ENCODE data around the gene POU3F1. TPM values are rescaled to one million over a fixed set of nuclear protein-coding genes. Genes with fewer than 3 reads are reported as not detected.

The POU3F1 gene
- total and polyA plus RNA-seq, 2 donors (not counting 1 experiment from before 2014, with no cell fraction given) = 0.63 to 3.8 TPM

DNA sequence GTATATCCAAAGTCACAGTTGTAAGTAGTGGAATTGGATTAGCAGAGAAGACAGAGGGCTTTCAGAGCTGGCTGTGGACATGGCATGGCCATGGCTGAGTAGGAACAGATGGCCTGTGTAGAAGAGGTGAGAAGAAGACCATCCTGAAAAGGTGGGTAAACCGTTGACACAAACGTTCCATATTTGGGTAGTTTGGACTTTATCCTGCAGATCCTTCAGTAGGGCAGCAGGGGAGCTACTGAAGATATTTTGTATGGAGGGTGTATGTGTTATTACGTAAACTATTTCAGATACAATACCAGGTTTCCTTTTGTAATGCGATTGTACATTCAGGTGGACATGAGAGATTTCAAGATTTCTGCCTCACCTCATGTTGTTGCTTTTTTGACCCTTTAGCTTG is 32.4 kb downstream of the POU3F1 start:
- ChIA-PET POLR2A (interaction anchor here (0.6 to 1.3 kb wide), 2 partner anchors 25 to 859 kb away, joined by 3 read pairs; partner anchors contain the start of genes MYCBP and SF3A3), CTCF (interaction anchor here (1.3 to 2.9 kb wide), 2 partner anchors 24 to 805 kb away, joined by 4 to 18 read pairs; partner anchors contain the start of gene SF3A3)
- Mint-ChIP-seq H3K9me3 (ENCODE audit: insufficient read depth) (no peaks in the 10 kb centered on the region), H3K4me3 (peak overlapping the region; percentile 97), H3K4me1 (peaks cover 23% of the 10 kb centered on the region), H3K27ac (no peak overlapping the region), H3K27me3 (no peaks in the 10 kb centered on the region)
- Histone ChIP-seq H3K27ac (ENCODE audit: low read length in 2 of 2) (no peak overlapping the region), H2AFZ (ENCODE audit: insufficient read depth, low read depth, low read length, poor library complexity, severe bottlenecking) (no peak overlapping the region), H3K4me3 (ENCODE audit: control extremely low read depth in 1 of 5, extremely low read depth in 1 of 5, insufficient read depth in 1 of 5, low read depth in 2 of 5, low read length in 4 of 5) (no peak overlapping the region), H4K20me1 (ENCODE audit: control insufficient read depth, insufficient read depth, low read length, poor library complexity, severe bottlenecking) (peaks cover 5% of the 10 kb centered on the region), H3K4me2 (replicated peaks; ENCODE audit: low read depth, low read length, poor library complexity, severe bottlenecking) (no peak overlapping the region), H3K4me1 (ENCODE audit: control insufficient read depth in 2 of 2, insufficient read depth in 2 of 2, low read length in 2 of 2) (peaks cover 13 to 20% of the 10 kb centered on the region in 2 donors), H3K79me2 (ENCODE audit: control insufficient read depth, insufficient read depth, low read length) (peaks cover 45% of the 10 kb centered on the region), H3K36me3 (replicated peaks in 1 of 2; ENCODE audit: control extremely low read depth in 1 of 2, control insufficient read depth in 1 of 2, extremely low read depth in 1 of 2, insufficient read depth in 2 of 2, low read length in 1 of 2) (peaks cover 4 to 20% of the 10 kb centered on the region in 2 experiments), H3K27me3 (replicated peaks in 1 of 4; ENCODE audit: control extremely low read depth in 1 of 4, control insufficient read depth in 3 of 4, insufficient read depth in 4 of 4, low read length in 3 of 4) (no peaks in the 10 kb centered on the region), H3K9me3 (ENCODE audit: control extremely low read depth in 1 of 3, control insufficient read depth in 2 of 3, insufficient read depth in 1 of 3, low read length in 2 of 3) (peaks cover 0 to 7% (median 3%) of the 10 kb centered on the region in 3 donors), H3K9ac (ENCODE audit: low read length) (no peak overlapping the region)
- WGBS (ENCODE audit: insufficient coverage) = 50% methylated on average over 2 of the region's 4 CpGs
- intact Hi-C loops (cut with micrococcal nuclease) = no loop called here
- no peak for DNase-seq
- ATAC-seq (ENCODE audit: low read depth) = no peak
- TF ChIP-seq, protein P1, sequence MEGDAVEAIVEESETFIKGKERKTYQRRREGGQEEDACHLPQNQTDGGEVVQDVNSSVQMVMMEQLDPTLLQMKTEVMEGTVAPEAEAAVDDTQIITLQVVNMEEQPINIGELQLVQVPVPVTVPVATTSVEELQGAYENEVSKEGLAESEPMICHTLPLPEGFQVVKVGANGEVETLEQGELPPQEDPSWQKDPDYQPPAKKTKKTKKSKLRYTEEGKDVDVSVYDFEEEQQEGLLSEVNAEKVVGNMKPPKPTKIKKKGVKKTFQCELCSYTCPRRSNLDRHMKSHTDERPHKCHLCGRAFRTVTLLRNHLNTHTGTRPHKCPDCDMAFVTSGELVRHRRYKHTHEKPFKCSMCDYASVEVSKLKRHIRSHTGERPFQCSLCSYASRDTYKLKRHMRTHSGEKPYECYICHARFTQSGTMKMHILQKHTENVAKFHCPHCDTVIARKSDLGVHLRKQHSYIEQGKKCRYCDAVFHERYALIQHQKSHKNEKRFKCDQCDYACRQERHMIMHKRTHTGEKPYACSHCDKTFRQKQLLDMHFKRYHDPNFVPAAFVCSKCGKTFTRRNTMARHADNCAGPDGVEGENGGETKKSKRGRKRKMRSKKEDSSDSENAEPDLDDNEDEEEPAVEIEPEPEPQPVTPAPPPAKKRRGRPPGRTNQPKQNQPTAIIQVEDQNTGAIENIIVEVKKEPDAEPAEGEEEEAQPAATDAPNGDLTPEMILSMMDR (IDR thresholded peaks at IDR 0.05) = no peak
- no peak for TF ChIP-seq EZH2 (IDR thresholded peaks at IDR 0.05; ENCODE audit: borderline replicate concordance, insufficient read depth, low read depth, low read length, poor library complexity, severe bottlenecking)

DNA sequence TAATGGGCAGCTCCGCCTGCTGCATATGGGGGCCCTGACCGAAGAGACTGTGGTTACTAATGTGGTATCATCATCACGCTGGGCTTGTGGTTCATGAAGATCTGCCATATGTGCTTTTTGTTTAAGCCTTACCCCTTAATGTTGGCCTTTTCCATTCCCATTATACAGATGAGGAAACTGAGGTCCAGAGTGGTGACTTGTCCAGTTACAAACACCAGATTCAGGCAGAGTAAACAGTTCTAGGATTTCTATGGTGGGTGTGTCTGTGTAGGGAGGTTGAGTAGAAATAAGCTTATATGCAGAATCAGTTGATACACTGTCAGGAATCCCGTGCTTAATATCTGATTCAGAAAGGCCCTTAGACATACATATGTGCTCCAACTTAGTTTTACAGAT is 33.4 kb downstream of the POU3F1 start:
- no peak for ATAC-seq (ENCODE audit: low read depth)
- Histone ChIP-seq H3K27me3 (replicated peaks in 1 of 4; ENCODE audit: control extremely low read depth in 1 of 4, control insufficient read depth in 3 of 4, insufficient read depth in 4 of 4, low read length in 3 of 4) (no peaks in the 10 kb centered on the region), H3K36me3 (replicated peaks in 1 of 2; ENCODE audit: control extremely low read depth in 1 of 2, control insufficient read depth in 1 of 2, extremely low read depth in 1 of 2, insufficient read depth in 2 of 2, low read length in 1 of 2) (peaks cover 4 to 12% of the 10 kb centered on the region in 2 experiments), H3K4me3 (ENCODE audit: control extremely low read depth in 1 of 5, extremely low read depth in 1 of 5, insufficient read depth in 1 of 5, low read depth in 2 of 5, low read length in 4 of 5) (peak overlapping the region; percentile 72 to 93 (median 83)), H3K9me3 (ENCODE audit: control extremely low read depth in 1 of 3, control insufficient read depth in 2 of 3, insufficient read depth in 1 of 3, low read length in 2 of 3) (peaks cover 0 to 7% (median 3%) of the 10 kb centered on the region in 3 donors), H3K27ac (ENCODE audit: low read length in 2 of 2) (peak overlapping the region; percentile 76 to 90), H3K4me1 (ENCODE audit: control insufficient read depth in 2 of 2, insufficient read depth in 2 of 2, low read length in 2 of 2) (peaks cover 13 to 20% of the 10 kb centered on the region in 2 donors), H3K4me2 (replicated peaks; ENCODE audit: low read depth, low read length, poor library complexity, severe bottlenecking) (peak overlapping the region; percentile 77), H3K79me2 (ENCODE audit: control insufficient read depth, insufficient read depth, low read length) (peaks cover 45% of the 10 kb centered on the region), H2AFZ (ENCODE audit: insufficient read depth, low read depth, low read length, poor library complexity, severe bottlenecking) (peak overlapping the region; percentile 96), H3K9ac (ENCODE audit: low read length) (peak overlapping the region; percentile 90), H4K20me1 (ENCODE audit: control insufficient read depth, insufficient read depth, low read length, poor library complexity, severe bottlenecking) (peaks cover 5% of the 10 kb centered on the region)
- Mint-ChIP-seq H3K4me1 (peaks cover 23% of the 10 kb centered on the region), H3K4me3 (peak overlapping the region; percentile 97), H3K9me3 (ENCODE audit: insufficient read depth) (no peaks in the 10 kb centered on the region), H3K27ac (peak overlapping the region; percentile 91), H3K27me3 (no peaks in the 10 kb centered on the region)
- ChIA-PET CTCF (interaction anchor here (1.3 to 2.9 kb wide), 3 partner anchors 9 to 806 kb away, joined by 4 to 18 read pairs (median 5); partner anchors contain the start of gene SF3A3), POLR2A (interaction anchor here (0.9 to 1.3 kb wide), 2 partner anchors 18 to 24 kb away, joined by 3 read pairs; partner anchors contain the start of gene SF3A3)
- 0% methylated on average over 2 of the region's 4 CpGs for WGBS (ENCODE audit: insufficient coverage)
- no peak for DNase-seq
- TF ChIP-seq EZH2 (IDR thresholded peaks at IDR 0.05; ENCODE audit: borderline replicate concordance, insufficient read depth, low read depth, low read length, poor library complexity, severe bottlenecking) = no peak
- TF ChIP-seq, protein P1 (IDR thresholded peaks at IDR 0.05) = no peak
- intact Hi-C loops (cut with micrococcal nuclease) = loop anchor here (2.0 kb wide), 1 partner anchor 34 kb away; the partner anchor contains the start of gene POU3F1

All from B cell (primary cell).